Posterior cingulate gyrus (tissue), 11 donors: ENCODE data around the gene PTGIR.
A peak's percentile ranks its signal among the peaks of the same experiment; 100 is the strongest.

Source experiments
- DNase-seq, 10 donors: peaks; one replicate each; pipeline versions ENCODE4 v3.0.0 to v3.0.0-alpha.2; 2020 to 2021; ENCODE audit warnings: mixed read lengths in 3 of 10
- intact Hi-C: fragments of 100-400 bp; cut with DNase I; formaldehyde crosslinking; loops from one replicate; pipeline ENCODE4 v1.15.1; 2023

The PTGIR gene, protein sequence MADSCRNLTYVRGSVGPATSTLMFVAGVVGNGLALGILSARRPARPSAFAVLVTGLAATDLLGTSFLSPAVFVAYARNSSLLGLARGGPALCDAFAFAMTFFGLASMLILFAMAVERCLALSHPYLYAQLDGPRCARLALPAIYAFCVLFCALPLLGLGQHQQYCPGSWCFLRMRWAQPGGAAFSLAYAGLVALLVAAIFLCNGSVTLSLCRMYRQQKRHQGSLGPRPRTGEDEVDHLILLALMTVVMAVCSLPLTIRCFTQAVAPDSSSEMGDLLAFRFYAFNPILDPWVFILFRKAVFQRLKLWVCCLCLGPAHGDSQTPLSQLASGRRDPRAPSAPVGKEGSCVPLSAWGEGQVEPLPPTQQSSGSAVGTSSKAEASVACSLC

DNA sequence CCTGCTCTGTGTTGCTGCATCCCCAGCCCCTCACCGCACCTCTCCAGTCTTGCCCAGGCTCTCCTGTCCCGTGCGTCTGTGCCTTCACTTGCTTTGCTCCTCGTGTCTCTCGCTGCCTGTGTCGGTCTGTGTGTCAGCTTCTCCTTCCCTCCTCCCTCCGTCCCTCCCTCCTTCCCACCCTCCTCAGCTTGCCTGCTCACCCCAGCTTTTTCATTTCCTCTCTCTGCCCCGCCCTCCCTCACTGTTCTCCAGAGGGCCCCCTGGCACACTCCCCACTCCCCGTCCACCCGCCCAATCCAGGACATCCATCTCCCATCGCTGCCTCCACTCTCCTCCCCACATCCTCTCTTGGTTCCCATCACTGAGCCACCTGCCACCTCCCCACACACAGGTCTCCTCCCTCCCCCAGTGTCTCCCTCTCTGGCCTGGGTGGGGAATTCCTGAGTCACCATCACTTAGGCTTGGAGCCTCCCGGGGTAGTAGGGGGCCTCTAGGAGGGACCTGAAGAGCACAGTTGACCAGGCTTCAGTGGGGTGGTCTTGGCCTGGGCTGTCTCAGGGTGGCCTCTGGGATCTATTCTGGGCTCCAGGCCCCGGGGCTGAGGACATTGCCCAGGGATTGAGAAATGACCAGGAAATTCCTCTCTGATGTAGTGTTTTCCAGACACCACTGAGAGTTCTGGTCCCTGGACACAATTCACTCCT is at the start of gene PTGIR:
PTGIR (minus strand) TSS at position 132 of the 704 bp plus-strand sequence. CDS start 864 bp downstream, outside the sequence.
- peak in 1 of 10 donors; percentile 51 for DNase-seq
- intact Hi-C loops, result loop anchor here (5.0 kb wide), 1 partner anchor 42 kb away; no protein-coding TSS in a partner anchor

DNA sequence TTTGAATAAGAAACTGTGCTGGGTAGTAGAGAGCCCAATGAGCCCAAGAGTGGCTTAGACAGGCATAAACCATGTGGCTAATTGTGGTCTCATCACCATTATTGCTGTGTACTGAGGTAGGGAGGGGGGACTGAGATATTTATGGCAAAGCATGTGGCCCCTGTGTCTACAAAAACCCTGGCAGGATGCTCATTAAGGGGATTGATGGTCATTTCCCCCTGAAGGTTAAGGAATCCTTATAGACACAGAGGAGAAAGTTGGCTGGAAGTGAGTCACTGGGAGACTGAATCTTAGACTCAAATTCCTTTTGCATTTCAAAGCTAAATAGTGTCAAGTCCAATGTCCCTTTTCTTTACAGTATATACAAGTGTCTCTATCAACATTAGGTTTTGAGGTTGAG is 45.9 kb upstream of the PTGIR start:
- intact Hi-C loops, result no loop called here

DNA sequence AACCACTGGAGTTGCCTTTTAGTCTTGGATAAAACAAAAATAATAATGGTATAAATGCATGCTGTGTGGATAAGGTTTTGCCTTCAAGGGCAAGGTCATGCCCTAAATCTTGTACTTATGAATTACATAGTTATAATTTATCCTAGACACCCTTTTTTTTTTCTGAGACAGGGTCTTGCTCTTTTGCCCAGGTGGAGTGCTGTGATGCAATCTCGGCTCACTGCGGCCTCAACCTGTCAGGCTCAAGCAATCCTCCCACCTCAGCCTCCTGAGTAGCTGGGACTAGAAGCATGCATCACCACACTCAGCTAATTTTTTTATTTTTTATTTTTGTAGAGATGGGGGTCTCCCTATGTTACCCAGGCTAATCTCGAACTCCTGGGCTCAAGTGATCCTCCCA is 43.8 kb upstream of the PTGIR start:
- intact Hi-C loops, result loop anchor here (5.0 to 10.0 kb wide), 2 partner anchors 41 to 134 kb away; partner anchors contain the start of gene PTGIR
- DNase-seq, result peak in 1 of 10 donors; percentile 68

More for the DNA sequence above, 45.9 kb upstream of the PTGIR start:
- no peak for DNase-seq

- DNase-seq, result no peak
- intact Hi-C loops, result loop anchor here (5.0 to 10.0 kb wide), 2 partner anchors 38 to 130 kb away; partner anchors contain the start of gene PTGIR
Observed at GRCh38 chr19:46665072-46665471, 40.2 kb upstream of the PTGIR start.

- intact Hi-C loops, result loop anchor here (1.0 to 10.0 kb wide), 2 partner anchors 48 to 127 kb away; no protein-coding TSS in a partner anchor
- DNase-seq, result peak; percentile 84 to 99 (median 90)
Observed at GRCh38 chr19:46661735-46662592, 37.1 kb upstream of the PTGIR start.

- intact Hi-C loops, result loop anchor here (10.0 kb wide), 1 partner anchor 126 kb away; no protein-coding TSS in a partner anchor
- DNase-seq, result peak; percentile 100
Observed at GRCh38 chr19:46661020-46661731, 36.3 kb upstream of the PTGIR start, which contains the start of gene DACT3. Gene DACT3 (minus strand): TSS chr19:46661182. CDS start chr19:46661064, 118 bp downstream.

DNA sequence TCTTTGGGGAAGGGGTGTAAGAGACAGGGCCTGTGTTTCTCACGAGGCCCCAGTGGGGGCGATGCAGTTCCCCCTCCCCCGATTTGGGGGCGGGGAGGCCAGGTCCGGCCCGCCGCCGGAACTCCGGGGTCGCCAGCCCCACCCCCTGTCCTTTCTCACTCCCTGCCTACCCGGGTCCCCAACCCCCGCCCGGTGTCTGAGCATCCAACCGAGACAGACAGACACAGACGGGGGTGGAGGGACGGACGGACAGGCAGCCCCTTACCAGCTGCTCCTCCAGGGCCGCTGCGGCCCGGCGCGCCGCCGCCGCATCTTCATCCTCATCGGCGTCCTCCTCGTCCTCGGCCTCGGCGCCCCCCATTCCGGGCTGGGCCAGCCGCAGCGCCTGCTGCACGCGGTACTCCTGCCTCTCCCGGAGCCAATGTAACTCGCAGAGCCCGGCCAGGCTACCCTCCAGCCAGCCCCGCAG is 35.7 kb upstream of the PTGIR start:
- peak in 5 of 10 donors; percentile 42 to 88 (median 77) for DNase-seq
- intact Hi-C loops, result loop anchor here (10.0 kb wide), 1 partner anchor 126 kb away; no protein-coding TSS in a partner anchor

- peak in 5 of 10 donors; percentile 24 to 85 (median 37) for DNase-seq
- intact Hi-C loops, result loop anchor here (10.0 kb wide), 1 partner anchor 125 kb away; no protein-coding TSS in a partner anchor
Observed at GRCh38 chr19:46660008-46660517, 35.2 kb upstream of the PTGIR start.

DNA sequence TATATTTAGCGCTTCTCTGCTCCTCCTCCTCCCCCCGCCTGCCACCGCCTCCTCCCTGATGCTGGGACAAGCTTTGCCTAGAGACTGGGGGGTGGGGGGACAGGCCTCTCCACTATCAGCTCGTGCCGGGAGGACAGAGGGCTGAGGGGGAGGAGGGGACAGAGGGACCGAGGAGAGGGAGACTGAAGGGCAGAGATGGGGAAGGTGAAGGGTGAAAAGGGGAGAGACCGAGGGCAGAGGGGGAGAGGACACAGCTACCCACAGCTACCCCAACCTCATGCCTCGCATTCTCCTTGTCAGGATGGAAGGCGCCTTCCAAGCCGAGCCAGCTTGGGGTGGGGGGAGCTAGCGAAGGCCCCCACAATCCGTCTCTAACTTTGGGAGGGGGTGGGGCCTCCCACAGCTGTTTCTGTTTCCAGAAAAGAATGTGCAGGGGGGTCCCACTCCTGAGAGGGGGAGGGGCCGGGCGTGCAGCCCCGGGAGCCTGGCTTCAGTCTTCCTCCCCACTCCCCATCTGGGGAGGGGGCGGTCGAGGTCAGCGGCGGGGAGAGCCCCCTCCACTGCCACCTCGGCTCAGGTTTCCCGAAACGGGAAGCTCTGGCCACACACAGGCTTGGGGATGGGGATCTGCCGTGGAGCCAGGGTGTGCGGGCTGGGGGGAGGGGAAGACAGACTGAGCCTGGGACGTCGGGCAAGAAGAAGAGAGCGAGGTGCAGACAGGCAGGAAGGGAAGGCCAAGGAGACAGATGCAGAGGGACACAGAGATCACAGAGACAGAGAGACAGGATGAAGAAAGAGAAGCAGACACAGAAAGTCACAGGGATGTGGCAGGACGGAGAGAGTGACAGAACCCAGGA is 34.5 kb upstream of the PTGIR start:
- DNase-seq, result peak in 7 of 10 donors; percentile 44 to 90 (median 60)
- intact Hi-C loops, result loop anchor here (10.0 kb wide), 1 partner anchor 125 kb away; no protein-coding TSS in a partner anchor

- intact Hi-C loops, result no loop called here
- DNase-seq, result peak in 1 of 10 donors; percentile 33
Observed at GRCh38 chr19:46656541-46656940, 31.7 kb upstream of the PTGIR start.

DNA sequence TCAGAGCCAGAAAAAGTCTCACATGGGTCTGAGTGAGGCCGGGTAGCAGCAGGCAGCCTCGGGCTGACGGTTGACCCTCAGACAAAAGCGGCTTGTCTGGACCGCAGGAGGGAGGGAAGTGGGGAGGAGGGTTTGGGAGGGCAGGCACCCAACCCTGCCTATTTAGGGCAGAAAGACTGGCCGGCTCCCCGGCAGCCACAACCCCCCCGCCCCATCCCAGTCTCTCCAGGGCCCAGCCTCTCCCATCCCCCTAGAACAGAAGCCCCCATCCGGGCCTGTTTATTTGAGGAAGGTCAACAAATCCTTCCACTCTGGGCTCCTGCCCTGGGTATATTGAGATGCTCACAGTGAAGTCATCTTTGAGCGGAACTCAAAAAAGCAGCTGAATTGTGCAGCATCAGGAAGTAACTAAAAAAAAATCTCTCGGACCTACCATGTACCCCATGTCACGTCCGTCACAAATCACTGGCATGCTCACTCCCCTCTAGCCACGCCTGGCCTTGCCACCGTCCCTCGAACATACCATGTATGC is 29.8 kb upstream of the PTGIR start:
- peak; percentile 52 to 96 (median 76) for DNase-seq

GRCh38 chr19:46650445-46650844 is 25.6 kb upstream of the PTGIR start:
- intact Hi-C loops, result no loop called here
- no peak for DNase-seq

More for the DNA sequence above, 29.8 kb upstream of the PTGIR start:
- intact Hi-C loops, result no loop called here

- intact Hi-C loops, result no loop called here
- peak in 1 of 10 donors; percentile 59 for DNase-seq
Observed at GRCh38 chr19:46648961-46649960, 24.4 kb upstream of the PTGIR start.

GRCh38 chr19:46648060-46648960 is 23.4 kb upstream of the PTGIR start:
- DNase-seq, result peak in 1 of 10 donors; percentile 40
- intact Hi-C loops, result no loop called here

- no peak for DNase-seq
Observed at GRCh38 chr19:46646402-46646801, 21.5 kb upstream of the PTGIR start.

More at GRCh38 chr19:46646402-46646801, 21.5 kb upstream of the PTGIR start:
- intact Hi-C loops, result no loop called here
